GM19397 (cell line): ENCODE results near the gene KRT37.

Experiments
- ATAC-seq: cut with Tn5 transposase; IDR thresholded peaks from one replicate; pipeline ENCODE4 v1.9.1; 2021; ENCODE audit warnings: mild to moderate bottlenecking, moderate library complexity; ENCODE audit not compliant: unreplicated experiment

Gene KRT37

GRCh38 chr17:41424111-41424635 lies at the start of gene KRT37:
Gene KRT37 (minus strand): TSS chr17:41424585. CDS start chr17:41424523, 62 bp downstream.
- ATAC-seq, result no peak

- ATAC-seq, result no peak
These were observed 44.0 kb upstream of the KRT37 start for GRCh38 chr17:41468346-41468745.

GRCh38 chr17:41467561-41467960 lies 43.2 kb upstream of the KRT37 start:
- ATAC-seq, result no peak

DNA sequence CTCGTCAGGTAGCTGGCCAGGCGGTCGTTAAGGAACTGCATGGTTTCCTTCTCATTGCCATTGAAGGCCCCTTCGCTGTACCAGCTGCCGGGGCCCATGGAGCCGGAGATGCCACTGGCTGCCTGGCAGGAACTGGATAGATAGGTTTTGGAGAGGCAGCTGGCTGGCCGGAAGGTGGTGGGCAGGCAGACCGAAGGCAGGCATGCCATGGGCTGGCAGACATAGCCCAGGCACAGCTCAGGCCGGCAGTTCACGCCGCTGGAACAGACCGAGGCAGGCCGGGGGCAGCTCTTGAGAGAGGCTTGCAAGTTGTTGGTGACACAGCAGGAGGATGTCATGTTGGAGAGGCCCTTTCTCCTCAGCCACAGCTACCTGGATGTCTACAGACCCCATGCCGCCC lies 42.6 kb upstream of the KRT37 start, which contains the start of gene KRT32:
TSS of gene KRT32 (minus strand) at position 399 of the 400 bp plus-strand sequence. CDS start at position 338, 61 bp downstream.
- no peak for ATAC-seq

GRCh38 chr17:41464682-41465081 lies 40.3 kb upstream of the KRT37 start:
- no peak for ATAC-seq

DNA sequence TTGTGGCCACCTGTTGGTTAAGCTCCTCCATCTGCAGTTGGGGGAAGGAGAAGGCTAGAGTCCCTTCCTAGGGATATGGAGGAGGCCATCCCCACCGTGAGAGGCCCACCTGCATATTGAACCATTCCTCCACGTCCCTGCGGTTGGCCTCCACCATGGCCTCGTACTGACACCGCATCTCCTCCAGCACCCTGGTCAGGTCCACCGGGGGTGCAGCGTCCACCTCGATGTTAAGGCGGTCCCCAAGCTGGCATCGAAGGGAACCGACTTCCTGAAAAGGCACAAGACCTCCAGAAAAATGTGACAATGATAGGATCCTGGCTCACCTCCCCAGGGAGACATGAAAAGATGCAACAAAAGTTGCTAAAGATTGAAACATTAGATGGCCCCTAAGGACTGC lies 39.8 kb upstream of the KRT37 start:
- ATAC-seq, result no peak

GRCh38 chr17:41463746-41464145 lies 39.4 kb upstream of the KRT37 start:
- no peak for ATAC-seq

GRCh38 chr17:41462705-41463104 lies 38.3 kb upstream of the KRT37 start:
- ATAC-seq, result no peak

GRCh38 chr17:41457676-41458075 lies 33.3 kb upstream of the KRT37 start:
- no peak for ATAC-seq

DNA sequence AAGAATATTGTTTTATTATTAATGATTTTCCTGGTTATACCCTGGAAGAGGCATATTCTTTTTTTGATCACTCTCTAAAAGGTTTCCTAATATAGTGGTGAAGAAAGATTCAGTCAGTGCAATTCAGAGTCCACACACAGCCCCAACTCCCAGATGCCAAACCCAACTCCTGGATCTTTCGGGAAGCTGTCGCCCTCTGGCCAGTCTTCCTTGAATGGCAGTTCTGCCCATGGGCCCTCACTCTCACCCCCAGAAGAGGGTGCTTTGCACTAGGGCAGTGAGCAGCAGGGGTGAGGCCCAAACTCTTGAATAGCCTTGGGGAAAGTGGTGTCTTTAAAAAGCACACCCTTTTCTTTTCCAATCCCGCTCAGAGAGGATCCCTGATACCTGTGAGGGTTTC lies 31.8 kb upstream of the KRT37 start:
- ATAC-seq, result no peak

DNA sequence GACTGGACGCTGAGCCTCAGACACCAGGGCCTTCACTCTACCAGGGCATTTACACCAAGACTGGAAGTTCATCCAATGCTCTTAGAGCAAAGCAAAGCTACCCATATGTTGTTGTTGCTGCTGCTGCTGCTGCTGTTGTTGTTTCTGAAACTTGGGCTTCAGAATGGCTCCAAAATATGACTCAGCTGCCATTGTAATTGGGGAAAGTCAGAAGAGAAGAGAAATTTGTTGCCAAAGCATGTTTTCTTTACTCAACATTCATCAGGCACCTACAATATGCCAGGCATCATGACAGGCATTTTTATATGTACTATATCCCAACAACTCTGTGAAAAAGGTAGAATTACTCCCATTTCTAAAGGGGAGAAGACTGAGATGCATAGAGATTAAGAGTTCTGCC lies 30.9 kb upstream of the KRT37 start:
- ATAC-seq, result no peak

DNA sequence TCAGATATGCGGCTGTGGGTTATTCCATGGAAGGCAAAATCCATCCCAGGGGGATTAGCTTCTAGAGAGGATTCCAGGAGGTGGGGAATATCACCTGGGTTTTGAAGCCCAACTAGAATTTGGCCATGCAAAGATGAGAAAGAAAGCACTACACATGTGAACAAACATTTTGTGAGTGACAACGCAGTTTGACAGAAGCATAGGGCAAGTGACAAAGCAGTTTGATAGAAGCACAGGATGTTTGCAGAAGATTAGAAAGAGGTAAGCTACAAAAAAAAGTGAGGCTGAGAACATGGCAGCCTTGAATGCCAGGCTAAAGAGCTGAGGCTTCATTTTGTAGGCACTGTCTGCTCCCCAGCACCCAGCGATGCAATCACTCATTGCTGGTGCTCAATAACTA lies 28.7 kb upstream of the KRT37 start:
- ATAC-seq, result no peak

- ATAC-seq, result no peak
These were observed 27.9 kb upstream of the KRT37 start for GRCh38 chr17:41452281-41452680.

DNA sequence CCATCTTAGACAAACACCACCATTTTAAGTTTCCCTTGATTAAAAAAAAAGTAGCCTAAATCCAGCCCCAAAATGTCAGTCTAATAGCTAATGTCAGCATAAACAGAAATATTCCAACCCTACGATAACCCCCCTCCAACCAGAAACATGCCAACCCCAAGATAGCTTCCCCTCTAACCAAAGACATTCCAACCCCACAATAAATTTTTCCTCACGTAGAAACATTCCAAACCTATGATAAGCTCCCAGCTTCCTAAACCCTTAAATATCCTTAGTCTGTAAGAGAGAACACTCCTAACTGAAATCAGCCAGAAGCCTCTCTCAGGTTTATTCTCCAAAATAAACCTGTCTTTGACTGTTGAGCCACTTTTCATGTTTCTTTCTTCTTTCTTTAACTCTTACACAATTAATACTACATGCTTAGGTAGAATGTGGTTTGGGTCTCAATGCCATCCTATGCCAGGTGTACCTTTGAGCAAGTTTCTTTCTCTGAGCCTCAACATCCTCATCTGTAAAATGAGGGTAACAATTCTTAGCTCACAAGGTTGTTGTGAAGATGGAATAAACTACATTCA lies 26.9 kb upstream of the KRT37 start:
- no peak for ATAC-seq

GRCh38 chr17:41449008-41449407 lies 24.6 kb upstream of the KRT37 start:
- ATAC-seq, result no peak

GRCh38 chr17:41448506-41448905 lies 24.1 kb upstream of the KRT37 start:
- ATAC-seq, result no peak

- ATAC-seq, result no peak
These were observed 22.4 kb upstream of the KRT37 start for GRCh38 chr17:41446806-41447205.

DNA sequence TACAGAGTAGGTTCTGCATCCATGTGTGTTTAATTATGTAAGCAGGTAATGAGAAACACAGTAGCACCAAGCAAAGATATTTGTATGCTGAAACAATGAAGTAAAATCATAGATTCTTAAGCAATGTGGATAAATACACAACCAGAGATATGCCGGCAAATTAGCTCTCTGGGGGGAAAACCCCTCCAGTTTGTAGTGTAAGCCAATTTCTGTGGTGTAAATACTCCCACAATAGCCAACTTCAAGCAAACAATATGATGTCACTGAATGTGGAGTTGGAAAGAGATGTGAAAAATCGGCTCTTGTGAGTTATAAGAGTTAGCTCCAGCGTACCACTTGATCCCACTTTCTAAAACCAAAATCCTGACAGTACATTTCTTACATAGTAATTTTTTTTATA lies 20.3 kb upstream of the KRT37 start:
- ATAC-seq, result no peak

DNA sequence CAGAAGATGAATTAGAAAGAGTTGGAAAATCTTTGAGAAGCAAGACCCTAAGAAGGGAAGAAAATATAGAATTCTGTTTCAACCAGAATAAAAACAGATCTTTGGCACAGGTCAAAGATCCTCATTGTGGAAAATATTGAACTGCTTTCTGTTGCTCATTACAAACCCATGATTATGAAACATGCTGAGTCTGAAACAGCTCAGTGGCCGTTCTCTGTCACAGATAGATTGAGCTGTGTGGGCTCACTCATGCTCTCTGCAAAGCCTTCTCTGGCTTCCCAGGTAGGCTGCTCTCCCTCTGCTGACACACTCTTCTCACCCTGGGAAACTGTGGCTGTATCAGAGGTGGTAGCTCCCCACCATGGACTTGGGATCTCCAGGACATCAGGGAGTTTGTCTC lies 19.8 kb upstream of the KRT37 start:
- ATAC-seq, result no peak

DNA sequence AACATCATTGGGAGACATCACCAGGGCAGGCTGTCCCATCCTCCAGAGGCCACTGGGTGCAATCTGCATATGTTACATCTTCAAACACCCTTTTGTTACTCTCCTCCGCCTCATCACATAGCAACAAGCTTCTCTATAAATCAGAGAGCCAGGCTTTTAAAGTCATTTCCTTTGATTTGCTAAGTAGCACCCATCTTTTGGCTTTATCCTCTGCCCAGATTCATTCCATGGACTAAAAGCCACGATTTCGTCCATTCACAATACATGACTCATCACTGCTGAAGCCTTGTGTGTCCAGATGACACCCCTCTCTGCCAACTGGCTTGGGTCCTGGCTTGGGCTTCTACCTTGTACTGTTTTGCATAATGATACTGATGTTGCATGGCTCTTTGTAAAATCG lies 18.4 kb upstream of the KRT37 start:
- no peak for ATAC-seq

DNA sequence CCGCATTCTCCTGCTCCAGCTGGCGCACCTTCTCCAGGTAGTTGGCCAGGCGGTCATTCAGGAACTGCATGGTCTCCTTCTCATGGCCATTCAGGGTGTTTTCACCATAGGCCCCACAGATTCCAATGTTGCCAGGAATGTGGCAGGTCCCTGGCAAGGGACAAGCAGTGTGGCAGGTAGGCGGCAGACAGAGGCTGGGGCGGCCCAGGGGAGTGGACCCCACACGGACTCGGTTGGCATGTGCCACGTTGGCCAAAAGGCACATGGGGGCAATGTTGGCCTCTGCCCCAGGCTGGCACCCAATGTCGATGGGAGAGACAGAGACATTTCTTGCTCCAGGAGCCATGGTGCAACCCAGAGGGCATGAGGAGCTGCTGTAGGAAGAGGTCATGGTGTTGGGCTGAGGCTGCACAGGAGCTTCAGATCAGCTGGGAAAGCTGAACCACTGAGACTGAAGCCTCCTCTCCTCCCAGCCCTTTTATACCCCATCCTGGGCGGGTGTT lies 16.2 kb upstream of the KRT37 start, which contains the start of gene KRT38:
TSS of gene KRT38 (minus strand) at position 453 of the 503 bp plus-strand sequence. CDS start at position 391, 62 bp downstream.
- no peak for ATAC-seq

GRCh38 chr17:41439375-41439774 lies 15.0 kb upstream of the KRT37 start:
- ATAC-seq, result no peak

DNA sequence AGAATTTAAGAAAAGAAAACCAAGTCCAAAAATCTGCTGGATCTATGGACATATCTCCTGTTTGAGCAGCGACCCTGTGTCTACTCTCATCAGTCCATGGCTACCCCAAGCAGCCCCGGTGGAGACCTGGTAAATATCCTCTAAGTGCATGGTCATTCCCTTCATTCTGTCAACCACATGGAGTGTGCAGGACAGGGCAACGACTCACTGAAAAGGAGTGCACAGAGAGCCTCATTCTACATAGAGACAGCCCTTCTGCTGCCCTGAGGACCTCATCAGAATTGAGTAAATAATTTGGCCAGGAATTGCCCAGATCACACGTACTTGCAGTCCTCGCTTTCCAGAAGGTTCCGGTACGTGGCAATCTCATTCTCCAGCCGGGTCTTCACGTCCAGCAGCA lies 13.4 kb upstream of the KRT37 start:
- no peak for ATAC-seq
